GM23338 (cell line): ENCODE results near the gene TSSC4. TPM values are rescaled to one million over a fixed set of nuclear protein-coding genes. Genes with fewer than 3 reads are reported as not detected.

Source experiments
- CREB1 ChIP-seq: fragments of 250-450 bp; sonication (Bioruptor Pico); IDR thresholded peaks from 2 replicates; pipeline ENCODE4 v1.5.0; 2020; ENCODE audit warnings: low read depth, mild to moderate bottlenecking, moderate library complexity
- EZH2 ChIP-seq: fragments of 200-600 bp; sonication (generic); IDR thresholded peaks from one replicate; pipeline ENCODE4 v1.8.0; 2017; ENCODE audit warnings: antibody characterized with exemption, mild to moderate bottlenecking, low read depth; ENCODE audit not compliant: unreplicated experiment
- NANOG ChIP-seq: IDR thresholded peaks from 2 replicates; pipeline ENCODE4 v1.6.1; 2016; ENCODE audit warnings: antibody characterized with exemption, borderline replicate concordance
- POLR2AphosphoS5 ChIP-seq: IDR thresholded peaks from 2 replicates; pipeline ENCODE4 v1.6.1; 2016; ENCODE audit warnings: antibody characterized with exemption, low read depth
- STAT1 ChIP-seq: IDR thresholded peaks from one replicate; pipeline ENCODE4 v1.6.1; 2016; ENCODE audit warnings: antibody characterized with exemption; ENCODE audit not compliant: unreplicated experiment
- ZNF114 ChIP-seq: fragments of 250-450 bp; sonication (Bioruptor Pico); IDR thresholded peaks from 2 replicates; pipeline ENCODE4 v1.5.0; 2020; ENCODE audit warnings: mild to moderate bottlenecking, moderate library complexity
- polyA plus RNA-seq: library from polyadenylated mRNA; unstranded; fragments of >200 nt; fragmentation: Nextera tagmentation; extraction: Ambion mirVana; gene quantifications from 2 replicates; pipeline ENCODE4 v1.2.1, GENCODE V29; 2016
- total RNA-seq: library from RNA; depleted of rRNA; stranded (reverse); fragments of >200 nt; shearing (Covaris generic); gene quantifications from 2 replicates; pipeline ENCODE4 v1.2.3, GENCODE V29; 2014
- TF ChIP-seq, protein P1 (sequence below): fragments of 250-450 bp; sonication (Bioruptor Pico); IDR thresholded peaks from 2 replicates; pipeline ENCODE4 v1.5.0; 2020; ENCODE audit warnings: mild to moderate bottlenecking, moderate library complexity
- TF ChIP-seq, protein P2 (sequence below): IDR thresholded peaks from 2 replicates; pipeline ENCODE4 v1.6.1; 2016; ENCODE audit warnings: antibody characterized with exemption
- TF ChIP-seq, protein P3 (sequence below), 2 experiments: fragments of 200-600 bp in 1 of 2; sonication (generic) in 1 of 2; conservative IDR thresholded peaks; 2 replicates each; pipeline versions ENCODE4 v1.5.1 to v1.6.1; 2016 to 2017; ENCODE audit warnings: antibody characterized with exemption in 2 of 2, low read depth in 2 of 2, mild to moderate bottlenecking in 2 of 2, moderate library complexity in 1 of 2

Gene TSSC4
- total and polyA plus RNA-seq, 2 experiments from 2014 or later: 27.5 to 44.3 TPM

DNA sequence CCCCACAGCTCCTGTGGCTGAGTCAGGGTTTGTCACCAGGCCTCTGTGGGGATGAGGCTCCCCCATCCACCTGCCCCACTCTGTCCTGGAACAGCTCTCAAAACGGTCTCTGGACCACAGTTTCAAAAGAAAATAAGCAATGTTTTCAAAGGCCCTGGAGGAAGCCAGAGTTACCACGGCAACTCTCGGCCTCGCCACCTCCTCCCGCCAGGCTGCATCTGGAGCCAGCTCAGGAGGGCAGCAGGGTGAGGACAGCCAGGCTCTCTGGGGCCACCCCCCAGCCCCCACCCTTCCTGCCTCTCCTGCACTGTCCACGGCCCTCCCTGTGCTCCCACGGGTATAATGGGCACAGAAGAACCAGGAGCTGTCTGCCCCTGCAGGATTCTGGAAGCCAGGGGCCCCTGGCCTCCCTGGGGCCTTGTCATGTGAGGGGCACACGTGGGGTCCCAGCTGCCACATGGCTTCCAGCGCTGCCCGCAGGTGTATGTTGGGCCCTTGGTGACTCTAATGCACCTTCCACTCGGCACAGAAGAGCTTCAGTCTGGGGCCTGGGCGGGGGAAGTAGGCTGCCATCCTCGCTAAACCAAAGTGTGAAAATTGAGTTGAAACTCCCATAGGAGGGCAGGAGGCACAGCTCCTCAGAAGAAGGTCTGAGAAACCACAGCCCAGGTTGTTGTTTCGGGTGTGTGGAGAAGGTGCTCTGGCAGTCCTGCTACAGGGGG lies 13.1 kb upstream of the TSSC4 start (continued):
- TF ChIP-seq, protein P1, sequence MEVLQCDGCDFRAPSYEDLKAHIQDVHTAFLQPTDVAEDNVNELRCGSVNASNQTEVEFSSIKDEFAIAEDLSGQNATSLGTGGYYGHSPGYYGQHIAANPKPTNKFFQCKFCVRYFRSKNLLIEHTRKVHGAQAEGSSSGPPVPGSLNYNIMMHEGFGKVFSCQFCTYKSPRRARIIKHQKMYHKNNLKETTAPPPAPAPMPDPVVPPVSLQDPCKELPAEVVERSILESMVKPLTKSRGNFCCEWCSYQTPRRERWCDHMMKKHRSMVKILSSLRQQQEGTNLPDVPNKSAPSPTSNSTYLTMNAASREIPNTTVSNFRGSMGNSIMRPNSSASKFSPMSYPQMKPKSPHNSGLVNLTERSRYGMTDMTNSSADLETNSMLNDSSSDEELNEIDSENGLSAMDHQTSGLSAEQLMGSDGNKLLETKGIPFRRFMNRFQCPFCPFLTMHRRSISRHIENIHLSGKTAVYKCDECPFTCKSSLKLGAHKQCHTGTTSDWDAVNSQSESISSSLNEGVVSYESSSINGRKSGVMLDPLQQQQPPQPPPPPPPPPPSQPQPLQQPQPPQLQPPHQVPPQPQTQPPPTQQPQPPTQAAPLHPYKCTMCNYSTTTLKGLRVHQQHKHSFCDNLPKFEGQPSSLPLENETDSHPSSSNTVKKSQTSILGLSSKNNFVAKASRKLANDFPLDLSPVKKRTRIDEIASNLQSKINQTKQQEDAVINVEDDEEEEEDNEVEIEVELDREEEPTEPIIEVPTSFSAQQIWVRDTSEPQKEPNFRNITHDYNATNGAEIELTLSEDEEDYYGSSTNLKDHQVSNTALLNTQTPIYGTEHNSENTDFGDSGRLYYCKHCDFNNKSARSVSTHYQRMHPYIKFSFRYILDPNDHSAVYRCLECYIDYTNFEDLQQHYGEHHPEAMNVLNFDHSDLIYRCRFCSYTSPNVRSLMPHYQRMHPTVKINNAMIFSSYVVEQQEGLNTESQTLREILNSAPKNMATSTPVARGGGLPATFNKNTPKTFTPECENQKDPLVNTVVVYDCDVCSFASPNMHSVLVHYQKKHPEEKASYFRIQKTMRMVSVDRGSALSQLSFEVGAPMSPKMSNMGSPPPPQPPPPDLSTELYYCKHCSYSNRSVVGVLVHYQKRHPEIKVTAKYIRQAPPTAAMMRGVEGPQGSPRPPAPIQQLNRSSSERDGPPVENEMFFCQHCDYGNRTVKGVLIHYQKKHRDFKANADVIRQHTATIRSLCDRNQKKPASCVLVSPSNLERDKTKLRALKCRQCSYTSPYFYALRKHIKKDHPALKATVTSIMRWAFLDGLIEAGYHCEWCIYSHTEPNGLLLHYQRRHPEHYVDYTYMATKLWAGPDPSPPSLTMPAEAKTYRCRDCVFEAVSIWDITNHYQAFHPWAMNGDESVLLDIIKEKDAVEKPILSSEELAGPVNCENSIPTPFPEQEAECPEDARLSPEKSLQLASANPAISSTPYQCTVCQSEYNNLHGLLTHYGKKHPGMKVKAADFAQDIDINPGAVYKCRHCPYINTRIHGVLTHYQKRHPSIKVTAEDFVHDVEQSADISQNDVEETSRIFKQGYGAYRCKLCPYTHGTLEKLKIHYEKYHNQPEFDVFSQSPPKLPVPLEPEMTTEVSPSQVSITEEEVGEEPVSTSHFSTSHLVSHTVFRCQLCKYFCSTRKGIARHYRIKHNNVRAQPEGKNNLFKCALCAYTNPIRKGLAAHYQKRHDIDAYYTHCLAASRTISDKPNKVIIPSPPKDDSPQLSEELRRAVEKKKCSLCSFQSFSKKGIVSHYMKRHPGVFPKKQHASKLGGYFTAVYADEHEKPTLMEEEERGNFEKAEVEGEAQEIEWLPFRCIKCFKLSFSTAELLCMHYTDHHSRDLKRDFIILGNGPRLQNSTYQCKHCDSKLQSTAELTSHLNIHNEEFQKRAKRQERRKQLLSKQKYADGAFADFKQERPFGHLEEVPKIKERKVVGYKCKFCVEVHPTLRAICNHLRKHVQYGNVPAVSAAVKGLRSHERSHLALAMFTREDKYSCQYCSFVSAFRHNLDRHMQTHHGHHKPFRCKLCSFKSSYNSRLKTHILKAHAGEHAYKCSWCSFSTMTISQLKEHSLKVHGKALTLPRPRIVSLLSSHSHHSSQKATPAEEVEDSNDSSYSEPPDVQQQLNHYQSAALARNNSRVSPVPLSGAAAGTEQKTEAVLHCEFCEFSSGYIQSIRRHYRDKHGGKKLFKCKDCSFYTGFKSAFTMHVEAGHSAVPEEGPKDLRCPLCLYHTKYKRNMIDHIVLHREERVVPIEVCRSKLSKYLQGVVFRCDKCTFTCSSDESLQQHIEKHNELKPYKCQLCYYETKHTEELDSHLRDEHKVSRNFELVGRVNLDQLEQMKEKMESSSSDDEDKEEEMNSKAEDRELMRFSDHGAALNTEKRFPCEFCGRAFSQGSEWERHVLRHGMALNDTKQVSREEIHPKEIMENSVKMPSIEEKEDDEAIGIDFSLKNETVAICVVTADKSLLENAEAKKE: no peak
- TF ChIP-seq, protein P2, sequence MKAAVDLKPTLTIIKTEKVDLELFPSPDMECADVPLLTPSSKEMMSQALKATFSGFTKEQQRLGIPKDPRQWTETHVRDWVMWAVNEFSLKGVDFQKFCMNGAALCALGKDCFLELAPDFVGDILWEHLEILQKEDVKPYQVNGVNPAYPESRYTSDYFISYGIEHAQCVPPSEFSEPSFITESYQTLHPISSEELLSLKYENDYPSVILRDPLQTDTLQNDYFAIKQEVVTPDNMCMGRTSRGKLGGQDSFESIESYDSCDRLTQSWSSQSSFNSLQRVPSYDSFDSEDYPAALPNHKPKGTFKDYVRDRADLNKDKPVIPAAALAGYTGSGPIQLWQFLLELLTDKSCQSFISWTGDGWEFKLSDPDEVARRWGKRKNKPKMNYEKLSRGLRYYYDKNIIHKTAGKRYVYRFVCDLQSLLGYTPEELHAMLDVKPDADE: no peak
- TF ChIP-seq STAT1 (no peak), CREB1 (CRISPR knock-in tag) (no peak), POLR2AphosphoS5 (no peak), EZH2 (no peak), NANOG (no peak), ZNF114 (CRISPR knock-in tag) (no peak)
- TF ChIP-seq, protein P3, sequence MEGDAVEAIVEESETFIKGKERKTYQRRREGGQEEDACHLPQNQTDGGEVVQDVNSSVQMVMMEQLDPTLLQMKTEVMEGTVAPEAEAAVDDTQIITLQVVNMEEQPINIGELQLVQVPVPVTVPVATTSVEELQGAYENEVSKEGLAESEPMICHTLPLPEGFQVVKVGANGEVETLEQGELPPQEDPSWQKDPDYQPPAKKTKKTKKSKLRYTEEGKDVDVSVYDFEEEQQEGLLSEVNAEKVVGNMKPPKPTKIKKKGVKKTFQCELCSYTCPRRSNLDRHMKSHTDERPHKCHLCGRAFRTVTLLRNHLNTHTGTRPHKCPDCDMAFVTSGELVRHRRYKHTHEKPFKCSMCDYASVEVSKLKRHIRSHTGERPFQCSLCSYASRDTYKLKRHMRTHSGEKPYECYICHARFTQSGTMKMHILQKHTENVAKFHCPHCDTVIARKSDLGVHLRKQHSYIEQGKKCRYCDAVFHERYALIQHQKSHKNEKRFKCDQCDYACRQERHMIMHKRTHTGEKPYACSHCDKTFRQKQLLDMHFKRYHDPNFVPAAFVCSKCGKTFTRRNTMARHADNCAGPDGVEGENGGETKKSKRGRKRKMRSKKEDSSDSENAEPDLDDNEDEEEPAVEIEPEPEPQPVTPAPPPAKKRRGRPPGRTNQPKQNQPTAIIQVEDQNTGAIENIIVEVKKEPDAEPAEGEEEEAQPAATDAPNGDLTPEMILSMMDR (conservative IDR thresholded peaks at IDR 0.05; ENCODE audit: low read depth in 2 of 2): no peak
